Cardiac septum (tissue), 1 donor: ENCODE results near the gene TASP1. TPM values are rescaled to one million over a fixed set of nuclear protein-coding genes. Genes with fewer than 3 reads are reported as not detected.

Source experiments
- DNase-seq: peaks from one replicate; pipeline ENCODE4 v3.0.0-alpha.2; 2020; ENCODE audit warnings: low spot score
- intact Hi-C: fragments of 100-400 bp; cut with DNase I; formaldehyde crosslinking; loops from one replicate; pipeline ENCODE4 v1.14.0; 2022
- total RNA-seq: library from RNA; stranded (reverse); fragmentation: NEBNext Ultra II Directional; extraction: Animal tissue kit (Norgen Biotek cat#: 25700); gene quantifications from one replicate; pipeline ENCODE4 v1.2.1, GENCODE V29; 2021
- donor health status: DM: no; HTN: no; CAD: no.

Gene TASP1
- total RNA-seq, 1 donor from 2014 or later, result 9.7 TPM

GRCh38 chr20:13587370-13587769, 51.4 kb downstream of the TASP1 start:
- DNase-seq, result no peak
- intact Hi-C loops, result no loop called here

GRCh38 chr20:13586133-13586532, 52.6 kb downstream of the TASP1 start:
- intact Hi-C loops, result no loop called here
- DNase-seq, result no peak

DNA sequence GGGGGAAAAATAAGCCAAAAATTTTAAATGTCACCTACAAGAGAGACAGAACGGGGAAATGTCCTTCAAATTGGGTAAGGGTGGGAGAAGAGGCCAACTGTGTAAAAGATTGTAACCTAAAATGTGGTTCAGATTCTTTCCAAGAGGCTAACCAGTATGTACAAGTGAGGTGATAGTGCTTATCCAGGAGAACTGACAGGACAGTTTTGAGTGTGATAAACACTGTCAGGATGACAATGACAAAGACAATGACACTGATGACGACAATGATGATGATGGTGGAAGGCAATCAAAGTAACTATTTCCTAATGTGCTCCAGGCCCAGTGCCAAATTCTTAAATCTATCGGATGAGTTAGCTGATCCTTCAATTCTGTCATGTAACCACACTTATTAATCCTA, 57.3 kb downstream of the TASP1 start:
- no peak for DNase-seq
- intact Hi-C loops, result no loop called here

GRCh38 chr20:13580707-13581106, 58.0 kb downstream of the TASP1 start:
- no peak for DNase-seq
- intact Hi-C loops, result no loop called here

DNA sequence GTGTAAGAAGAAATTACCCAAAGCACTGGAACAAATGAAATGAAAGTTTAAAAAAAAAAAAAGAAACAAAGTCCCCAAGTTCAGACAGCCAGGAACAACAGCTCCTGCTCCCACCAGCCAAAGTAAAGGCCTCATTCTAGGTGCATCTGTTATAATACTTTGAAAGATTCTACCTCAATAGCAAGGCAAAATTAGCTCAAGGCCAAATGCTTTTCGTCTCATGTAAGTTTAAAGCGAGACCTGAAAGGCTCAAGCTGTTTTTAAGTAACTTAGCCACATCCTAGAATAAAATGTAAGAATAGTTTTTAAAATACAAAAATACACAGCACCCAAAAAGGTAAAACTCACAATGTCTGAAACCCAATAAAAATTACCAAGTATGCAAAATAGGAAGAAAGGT, 64.7 kb downstream of the TASP1 start:
- DNase-seq, result no peak
- intact Hi-C loops, result no loop called here

- no peak for DNase-seq
- intact Hi-C loops, result no loop called here
These were observed 67.1 kb downstream of the TASP1 start for GRCh38 chr20:13571662-13572061.

- intact Hi-C loops, result no loop called here
- no peak for DNase-seq
These were observed 71.1 kb downstream of the TASP1 start for GRCh38 chr20:13567663-13568062.

DNA sequence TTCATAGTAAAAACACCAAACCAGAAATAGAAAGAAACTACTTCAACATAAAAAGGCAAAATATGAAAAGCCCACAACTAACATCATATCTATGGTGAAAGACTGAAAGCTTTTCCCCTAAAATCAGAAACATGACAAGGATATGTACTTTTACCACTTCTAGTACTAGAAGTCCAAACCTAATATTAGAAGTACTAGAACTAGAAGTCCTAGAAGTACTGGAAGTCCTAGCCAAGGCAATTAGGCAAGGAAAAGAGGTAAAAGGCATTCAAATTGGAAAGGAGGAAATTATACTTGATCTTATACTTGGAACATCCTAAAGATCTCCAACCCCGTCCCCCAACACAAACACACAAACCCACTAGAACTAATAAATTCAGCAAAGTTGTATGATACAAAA, 74.9 kb downstream of the TASP1 start:
- DNase-seq, result no peak
- intact Hi-C loops, result no loop called here

DNA sequence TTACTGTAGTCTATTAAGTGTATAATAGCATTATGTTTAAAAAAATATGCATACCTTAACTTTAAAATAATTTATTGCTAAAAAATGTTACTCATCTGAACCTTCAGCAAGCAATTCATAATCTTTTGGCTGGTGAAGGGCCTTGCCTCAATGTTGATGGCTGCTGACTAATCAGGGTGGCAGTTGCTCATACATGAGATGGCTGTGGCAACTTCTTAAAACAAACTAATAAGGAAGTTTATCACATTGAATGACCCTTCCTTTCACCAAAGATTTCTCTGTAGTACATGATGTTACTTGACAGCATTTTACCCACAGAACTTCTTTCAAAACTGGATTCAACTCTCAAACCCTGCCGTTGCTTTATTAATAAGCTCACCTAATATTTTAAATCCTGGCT, 84.0 kb downstream of the TASP1 start:
- DNase-seq, result no peak
- intact Hi-C loops, result no loop called here

DNA sequence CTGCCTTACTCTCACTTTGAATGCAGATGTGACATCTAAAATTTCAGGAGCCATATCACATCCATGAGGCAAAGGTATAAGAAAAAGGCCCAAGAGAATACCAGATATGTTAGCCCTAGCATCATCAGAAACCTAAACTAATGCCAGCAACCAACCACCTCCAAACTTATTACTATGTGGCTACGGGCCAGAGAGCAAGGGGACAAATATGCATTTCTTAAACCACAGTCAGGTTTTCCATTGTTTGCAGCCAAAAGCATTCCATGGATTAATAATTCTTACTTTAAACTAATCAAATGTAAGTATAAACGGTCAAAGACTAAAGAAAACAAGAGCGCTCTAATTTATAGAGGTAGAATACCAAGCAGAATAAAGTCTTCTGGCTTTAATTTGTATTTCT, 84.7 kb downstream of the TASP1 start:
- intact Hi-C loops, result no loop called here
- no peak for DNase-seq

DNA sequence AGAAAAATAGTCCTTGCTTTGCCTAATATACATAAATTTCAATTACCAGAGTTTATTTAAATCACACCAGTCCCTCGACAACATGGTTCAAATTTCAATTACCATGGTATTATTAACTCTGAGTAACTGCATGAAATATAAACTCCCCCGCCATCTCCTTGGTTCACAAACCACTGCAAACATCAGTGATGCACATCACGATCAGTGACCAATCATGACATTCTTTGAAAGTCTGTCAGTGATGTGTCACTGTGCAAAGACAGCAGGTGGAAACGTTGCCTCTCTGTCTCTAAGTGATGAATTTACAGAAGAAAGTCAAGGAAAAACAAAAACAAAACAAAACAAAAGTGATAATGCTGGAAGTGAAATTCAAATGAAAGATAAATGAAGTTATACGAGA, 86.7 kb downstream of the TASP1 start:
- intact Hi-C loops, result no loop called here
- DNase-seq, result no peak

- no peak for DNase-seq
- intact Hi-C loops, result loop anchor here (5.0 kb wide), 1 partner anchor 432 kb away; no protein-coding TSS in a partner anchor
These were observed 89.3 kb downstream of the TASP1 start for GRCh38 chr20:13549451-13549850.

- intact Hi-C loops, result loop anchor here (5.0 kb wide), 1 partner anchor 429 kb away; no protein-coding TSS in a partner anchor
- DNase-seq, result no peak
These were observed 92.1 kb downstream of the TASP1 start for GRCh38 chr20:13546497-13547131.

DNA sequence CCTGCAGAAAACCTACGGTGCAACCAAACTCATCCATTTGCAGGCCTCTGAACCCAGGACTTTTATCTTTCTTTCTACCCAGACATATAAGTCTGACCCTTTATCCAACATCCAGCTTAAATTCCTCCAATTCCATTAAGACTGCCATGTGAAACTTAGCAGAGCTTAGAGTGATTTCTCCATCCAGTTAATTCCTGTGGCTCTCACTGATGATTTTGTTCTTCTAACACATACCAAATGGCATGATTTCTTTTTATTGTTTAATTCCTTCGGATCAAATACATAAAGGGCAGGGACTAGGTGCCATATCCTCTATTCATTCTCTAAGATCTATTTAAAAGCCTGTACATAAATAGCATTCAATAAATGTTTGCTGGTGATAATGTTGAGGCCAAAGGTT, 92.9 kb downstream of the TASP1 start:
- DNase-seq, result no peak
- intact Hi-C loops, result loop anchor here (5.0 kb wide), 1 partner anchor 428 kb away; no protein-coding TSS in a partner anchor

GRCh38 chr20:13543783-13544182, 94.9 kb downstream of the TASP1 start:
- DNase-seq, result no peak
- intact Hi-C loops, result no loop called here

DNA sequence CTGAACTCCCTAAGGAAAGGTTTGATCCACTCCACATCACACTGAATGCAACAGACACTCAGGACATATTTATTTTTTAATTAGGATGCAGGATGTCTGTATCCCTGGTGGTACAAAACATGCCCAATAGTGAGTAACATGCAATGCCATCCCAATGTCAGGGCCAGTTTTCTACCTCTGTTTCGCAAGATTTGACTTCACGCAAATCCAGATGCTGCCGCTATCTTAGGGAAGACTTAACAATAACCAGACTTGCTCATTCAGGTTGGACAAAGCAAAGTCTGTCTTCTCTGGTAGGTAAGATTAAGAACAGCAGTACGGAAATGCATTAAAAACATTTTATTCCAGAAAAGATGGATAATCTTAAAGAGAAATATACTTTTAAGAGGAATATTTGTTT, 103.1 kb downstream of the TASP1 start:
- intact Hi-C loops, result no loop called here
- no peak for DNase-seq

DNA sequence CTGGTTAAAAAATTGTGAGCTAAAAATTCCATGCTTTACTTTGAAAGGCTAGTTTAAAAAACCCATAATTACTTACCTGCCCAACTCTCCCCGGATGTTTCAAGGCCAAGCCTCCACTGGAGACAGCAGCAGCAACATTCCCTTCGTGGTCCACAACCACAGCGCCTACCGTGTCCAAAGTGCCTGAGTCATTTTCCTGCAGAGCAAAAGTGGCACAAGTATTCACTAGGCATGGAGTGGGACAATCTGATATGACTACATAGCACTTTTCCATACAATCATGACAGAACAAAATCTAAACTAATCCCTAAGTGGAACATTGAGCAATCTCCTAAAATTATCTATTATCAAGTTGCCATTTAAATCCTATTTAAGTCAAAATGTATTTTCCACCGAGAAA, 104.8 kb downstream of the TASP1 start:
- intact Hi-C loops, result no loop called here
- DNase-seq, result no peak

- intact Hi-C loops, result no loop called here
These were observed 108.6 kb downstream of the TASP1 start for GRCh38 chr20:13530146-13530545.

GRCh38 chr20:13526551-13526950, 112.2 kb downstream of the TASP1 start:
- DNase-seq, result no peak
- intact Hi-C loops, result no loop called here

More at GRCh38 chr20:13530146-13530545, 108.6 kb downstream of the TASP1 start:
- no peak for DNase-seq

- intact Hi-C loops, result no loop called here
- DNase-seq, result no peak
These were observed 113.3 kb downstream of the TASP1 start for GRCh38 chr20:13525225-13525940.

GRCh38 chr20:13524339-13524738, 114.4 kb downstream of the TASP1 start:
- intact Hi-C loops, result no loop called here
- no peak for DNase-seq
